Measurements from ENCODE around the gene FAM174B.

The FAM174B gene

GRCh38 chr15:92650966-92651365, 4.6 kb downstream of the FAM174B start:
- Histone ChIP-seq H3K79me2 (ENCODE audit: insufficient read depth, low read length) (no peaks in the 10 kb centered on the region), H3K4me3 (ENCODE audit: low read depth in 1 of 2, low read length in 2 of 2) (no peak overlapping the region), H3K4me1 (ENCODE audit: insufficient read depth, low read length) (no peaks in the 10 kb centered on the region)

DNA sequence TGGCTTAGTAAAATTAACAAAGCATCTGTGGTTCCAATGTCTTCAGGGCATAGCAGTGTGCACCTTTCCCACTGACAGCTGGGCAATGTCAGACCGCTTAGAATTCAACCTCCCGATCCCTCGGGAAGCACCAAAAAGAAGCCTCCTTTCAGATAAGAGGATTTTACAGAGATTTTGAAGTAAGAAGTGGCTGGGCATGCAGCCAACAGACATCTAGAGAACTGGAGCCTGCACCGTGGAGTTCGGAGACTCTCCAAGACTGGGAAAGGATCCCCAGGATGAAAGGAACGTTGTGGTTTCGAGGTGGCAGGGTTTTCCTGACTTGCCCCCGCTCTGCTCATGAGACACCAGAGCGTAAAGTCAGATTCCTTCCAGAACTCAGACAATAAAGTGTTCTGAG, 5.3 kb downstream of the FAM174B start:
- Histone ChIP-seq H3K27ac (ENCODE audit: low read length) (no peak overlapping the region), H3K9me3 (ENCODE audit: insufficient read depth, low read length, severe bottlenecking) (no peaks in the 10 kb centered on the region), H3K27me3 (ENCODE audit: insufficient read depth, low read length, poor library complexity) (peaks cover 2% of the 10 kb centered on the region), H4K20me1 (ENCODE audit: insufficient read depth, low read length) (no peaks in the 10 kb centered on the region), H3K79me2 (ENCODE audit: insufficient read depth, low read length) (no peaks in the 10 kb centered on the region), H3K4me1 (ENCODE audit: insufficient read depth, low read length) (no peaks in the 10 kb centered on the region), H3K4me2 (ENCODE audit: insufficient read depth, low read length) (no peak overlapping the region), H2AFZ (ENCODE audit: low read depth, low read length) (no peak overlapping the region), H3K9ac (ENCODE audit: low read depth, low read length) (no peak overlapping the region), H3K36me3 (ENCODE audit: insufficient read depth, low read length) (no peaks in the 10 kb centered on the region), H3K4me3 (ENCODE audit: low read depth in 1 of 2, low read length in 2 of 2) (no peak overlapping the region)
- TF ChIP-seq EZH2 (IDR thresholded peaks at IDR 0.05; ENCODE audit: borderline replicate concordance, low read depth, low read length, severe bottlenecking): no peak
- TF ChIP-seq CTCF (IDR thresholded peaks at IDR 0.05; ENCODE audit: borderline replicate concordance, extremely low read depth, low read length, poor library complexity, severe bottlenecking): no peak
- DNase-seq: no peak
- no peak for ATAC-seq (ENCODE audit: insufficient read depth, low read depth)

More at GRCh38 chr15:92650966-92651365, 4.6 kb downstream of the FAM174B start:
- Histone ChIP-seq H2AFZ (ENCODE audit: low read depth, low read length) (no peak overlapping the region), H4K20me1 (ENCODE audit: insufficient read depth, low read length) (no peaks in the 10 kb centered on the region), H3K4me2 (ENCODE audit: insufficient read depth, low read length) (no peak overlapping the region), H3K9me3 (ENCODE audit: insufficient read depth, low read length, severe bottlenecking) (no peaks in the 10 kb centered on the region), H3K36me3 (ENCODE audit: insufficient read depth, low read length) (no peaks in the 10 kb centered on the region), H3K27ac (ENCODE audit: low read length) (no peak overlapping the region), H3K27me3 (ENCODE audit: insufficient read depth, low read length, poor library complexity) (peaks cover 2% of the 10 kb centered on the region), H3K9ac (ENCODE audit: low read depth, low read length) (no peak overlapping the region)
- no peak for ATAC-seq (ENCODE audit: insufficient read depth, low read depth)
- no peak for TF ChIP-seq CTCF (IDR thresholded peaks at IDR 0.05; ENCODE audit: borderline replicate concordance, extremely low read depth, low read length, poor library complexity, severe bottlenecking)
- TF ChIP-seq EZH2 (IDR thresholded peaks at IDR 0.05; ENCODE audit: borderline replicate concordance, low read depth, low read length, severe bottlenecking): no peak
- DNase-seq: no peak

- ATAC-seq (ENCODE audit: insufficient read depth, low read depth): no peak
- Histone ChIP-seq H3K4me2 (ENCODE audit: insufficient read depth, low read length) (no peak overlapping the region), H3K4me1 (ENCODE audit: insufficient read depth, low read length) (no peaks in the 10 kb centered on the region), H3K4me3 (ENCODE audit: low read depth in 1 of 2, low read length in 2 of 2) (no peak overlapping the region), H3K36me3 (ENCODE audit: insufficient read depth, low read length) (no peaks in the 10 kb centered on the region), H3K79me2 (ENCODE audit: insufficient read depth, low read length) (no peaks in the 10 kb centered on the region), H2AFZ (ENCODE audit: low read depth, low read length) (no peak overlapping the region), H3K27ac (ENCODE audit: low read length) (no peak overlapping the region), H3K27me3 (ENCODE audit: insufficient read depth, low read length, poor library complexity) (peaks cover 2% of the 10 kb centered on the region), H3K9me3 (ENCODE audit: insufficient read depth, low read length, severe bottlenecking) (no peaks in the 10 kb centered on the region), H4K20me1 (ENCODE audit: insufficient read depth, low read length) (no peaks in the 10 kb centered on the region), H3K9ac (ENCODE audit: low read depth, low read length) (no peak overlapping the region)
- no peak for TF ChIP-seq EZH2 (IDR thresholded peaks at IDR 0.05; ENCODE audit: borderline replicate concordance, low read depth, low read length, severe bottlenecking)
- no peak for DNase-seq
Observed at GRCh38 chr15:92648190-92648875, 7.2 kb downstream of the FAM174B start.

DNA sequence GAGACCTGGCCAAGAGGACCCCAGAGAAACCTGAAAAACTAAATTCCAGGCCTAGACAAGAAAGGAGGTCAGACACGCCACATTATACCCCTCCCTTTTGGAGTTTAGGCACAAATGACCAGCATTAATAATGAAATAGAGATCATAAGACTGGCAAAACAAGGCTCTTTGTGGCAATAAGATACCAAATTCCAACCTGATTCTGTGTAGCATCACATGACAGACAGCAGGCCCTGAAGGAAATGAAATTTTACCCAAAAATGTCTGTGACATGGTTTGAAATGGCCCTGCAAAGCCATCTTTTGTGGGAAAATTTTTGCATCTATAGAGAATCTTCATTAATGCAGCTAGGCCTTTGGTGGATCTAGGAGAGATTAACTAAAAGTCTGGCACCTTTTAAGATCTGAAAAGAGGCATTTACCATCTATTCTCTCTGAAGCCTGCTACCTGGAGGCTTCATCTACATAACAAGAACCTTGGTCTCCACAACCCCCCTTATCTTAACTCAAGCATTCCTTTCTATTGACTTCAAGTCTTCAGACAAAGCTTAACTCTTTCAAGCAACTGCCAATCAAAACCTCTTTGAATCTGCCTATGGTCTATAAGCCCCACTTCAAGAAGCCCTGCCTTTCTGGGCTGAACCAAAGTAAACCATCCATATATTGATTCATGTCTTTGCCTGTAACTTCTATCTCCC, 8.0 kb downstream of the FAM174B start:
- ATAC-seq (ENCODE audit: insufficient read depth, low read depth) (no peak), DNase-seq (no peak)
- Histone ChIP-seq H3K27me3 (ENCODE audit: insufficient read depth, low read length, poor library complexity) (peaks cover 2% of the 10 kb centered on the region), H3K79me2 (ENCODE audit: insufficient read depth, low read length) (no peaks in the 10 kb centered on the region), H3K4me1 (ENCODE audit: insufficient read depth, low read length) (no peaks in the 10 kb centered on the region), H3K27ac (ENCODE audit: low read length) (no peak overlapping the region), H3K4me3 (ENCODE audit: low read depth in 1 of 2, low read length in 2 of 2) (no peak overlapping the region), H3K9me3 (ENCODE audit: insufficient read depth, low read length, severe bottlenecking) (no peaks in the 10 kb centered on the region), H3K4me2 (ENCODE audit: insufficient read depth, low read length) (no peak overlapping the region), H2AFZ (ENCODE audit: low read depth, low read length) (no peak overlapping the region), H3K36me3 (ENCODE audit: insufficient read depth, low read length) (no peaks in the 10 kb centered on the region), H4K20me1 (ENCODE audit: insufficient read depth, low read length) (no peaks in the 10 kb centered on the region), H3K9ac (ENCODE audit: low read depth, low read length) (no peak overlapping the region)
- TF ChIP-seq EZH2 (IDR thresholded peaks at IDR 0.05; ENCODE audit: borderline replicate concordance, low read depth, low read length, severe bottlenecking): no peak

Data from DND-41 (cell line).